NCI-H510A treated with DMSO at 0.1 percent for 48 hours (cell line): ENCODE measurements around the gene USP51.
"Not testable (repeated sequence)": the region's sequence is repeated elsewhere in the genome, so short reads cannot be mapped to it uniquely, and the experiment has no call there.

Experiments used
- DNase-seq: peaks from one replicate; lab custom pipeline; 2025; lab: John Stamatoyannopoulos, UW

Gene USP51

DNA sequence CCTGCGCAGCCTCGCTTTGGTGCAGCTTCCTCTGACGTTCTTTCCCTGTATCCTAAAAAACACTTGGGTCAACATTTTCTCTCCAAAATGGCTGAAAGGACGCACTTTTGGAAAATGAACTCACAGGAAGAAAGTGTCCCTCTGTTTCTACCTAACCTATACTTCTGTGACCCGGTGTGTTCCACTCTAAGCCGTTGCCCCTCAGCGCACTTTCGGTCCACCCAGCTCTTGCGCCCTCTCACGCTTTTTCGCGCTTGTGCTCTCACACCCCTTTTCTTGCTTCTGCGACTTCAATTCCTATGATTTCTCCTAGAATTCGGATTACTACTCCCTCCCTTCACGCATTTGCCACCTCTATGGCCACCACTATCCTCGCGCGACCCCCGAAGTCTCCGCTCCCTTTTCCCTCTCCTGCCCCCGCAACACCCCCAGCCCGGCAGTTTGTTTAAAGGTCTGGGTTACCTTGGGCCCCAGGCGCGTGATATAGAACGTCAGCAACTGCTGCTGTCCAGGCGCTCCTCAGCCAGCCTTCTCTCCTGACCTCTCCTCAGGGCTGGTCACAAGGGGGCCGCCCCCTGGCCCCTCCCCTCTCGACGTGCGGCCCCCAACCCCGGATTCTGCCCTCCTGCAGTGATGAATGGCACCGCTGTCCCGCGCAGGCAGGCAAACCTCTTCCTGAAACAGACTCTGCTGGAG is at the start of gene USP51:
USP51 (minus strand) TSS at position 535 of the 696 bp plus-strand sequence. CDS start 909 bp downstream, outside the sequence.
- no peak for DNase-seq

DNA sequence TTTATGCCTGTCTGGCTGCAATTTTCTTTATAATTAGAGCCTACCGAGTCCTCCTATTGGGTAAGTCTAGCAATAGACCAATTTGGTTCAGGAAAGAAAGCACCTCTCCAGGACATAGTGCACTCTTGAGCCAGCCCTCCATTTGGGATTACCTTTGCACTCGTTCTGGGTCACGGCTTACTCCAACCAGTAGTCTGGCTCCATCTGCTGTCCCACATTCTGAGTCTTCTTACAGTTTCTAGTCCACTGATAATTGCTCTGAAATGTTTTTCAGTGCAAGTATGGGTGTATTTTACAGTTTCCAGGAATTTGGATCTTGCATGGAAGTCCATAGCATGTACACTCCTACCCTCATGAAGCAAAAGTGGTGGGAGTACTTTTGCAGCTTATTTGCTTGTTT is 34.8 kb upstream of the USP51 start:
- DNase-seq = no peak

DNA sequence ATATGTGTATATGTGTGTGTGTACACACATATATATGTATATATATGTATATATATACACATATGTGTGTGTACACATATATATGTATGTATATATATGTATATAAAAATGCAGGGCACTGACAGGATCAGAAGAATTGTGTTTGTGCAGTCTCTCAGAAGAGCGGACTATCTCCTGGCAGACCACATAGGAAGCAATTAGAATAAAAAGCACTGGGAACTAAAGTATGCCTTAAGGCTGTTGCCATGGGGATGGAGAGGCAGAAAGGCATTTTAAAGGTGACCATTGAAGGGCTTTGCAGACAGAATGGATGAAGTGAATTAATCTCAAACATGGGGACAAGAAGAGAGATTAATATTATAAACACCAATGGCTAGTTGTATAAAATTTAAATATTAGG is 33.7 kb upstream of the USP51 start:
- no peak for DNase-seq

DNA sequence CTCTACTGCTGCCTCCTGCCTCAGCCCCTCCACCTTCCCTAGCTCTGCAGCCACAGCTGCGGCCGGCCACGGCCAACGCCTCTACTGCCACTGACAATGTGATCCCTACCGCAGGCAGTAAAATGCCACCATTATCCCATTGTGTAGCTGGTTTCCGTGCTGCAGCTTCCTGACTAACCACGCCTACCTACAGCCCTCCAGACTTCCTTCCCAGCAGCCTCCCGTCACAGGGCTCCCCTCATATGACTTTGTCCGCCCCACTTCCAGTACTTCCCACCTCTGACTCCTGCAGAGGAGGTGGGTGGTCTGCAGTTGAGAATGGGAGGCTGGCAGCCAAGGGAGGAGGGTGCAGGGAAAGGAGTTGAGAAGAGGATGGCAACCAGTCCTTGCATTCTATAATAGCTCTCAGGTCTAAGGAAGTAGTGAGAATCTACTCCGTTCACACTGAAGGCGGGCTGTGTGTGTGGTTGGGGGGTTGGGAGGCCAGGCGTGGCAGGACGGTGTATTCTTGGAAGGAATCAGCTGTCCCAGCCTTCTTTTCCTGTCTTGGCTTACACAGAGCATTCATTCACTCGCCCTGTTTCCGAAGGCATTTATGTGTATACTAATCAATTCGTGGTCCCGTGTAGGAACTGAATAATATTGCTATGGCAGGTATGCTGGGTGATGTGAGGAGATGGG is 33.1 kb upstream of the USP51 start:
- no peak for DNase-seq

DNA sequence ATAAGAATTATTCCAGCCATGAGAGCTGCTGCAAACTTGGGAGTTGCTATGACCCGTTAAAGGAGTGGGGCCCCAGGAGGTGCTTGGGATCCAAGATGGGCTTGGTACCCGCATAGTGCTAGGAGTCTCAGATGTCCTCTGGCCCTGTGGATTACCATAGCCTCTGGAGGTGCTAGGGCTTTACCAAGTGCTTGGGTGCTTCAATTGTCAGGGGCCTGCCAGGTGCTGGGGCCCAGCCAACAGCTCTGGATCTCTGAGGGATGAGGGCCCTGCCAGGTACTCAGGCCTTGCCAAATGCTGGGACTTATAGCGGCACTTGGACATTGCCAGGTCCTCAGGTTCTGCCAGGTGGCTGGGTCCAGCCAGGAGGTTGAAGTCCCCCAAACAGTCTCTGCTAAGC is 32.0 kb upstream of the USP51 start:
- no peak for DNase-seq

DNA sequence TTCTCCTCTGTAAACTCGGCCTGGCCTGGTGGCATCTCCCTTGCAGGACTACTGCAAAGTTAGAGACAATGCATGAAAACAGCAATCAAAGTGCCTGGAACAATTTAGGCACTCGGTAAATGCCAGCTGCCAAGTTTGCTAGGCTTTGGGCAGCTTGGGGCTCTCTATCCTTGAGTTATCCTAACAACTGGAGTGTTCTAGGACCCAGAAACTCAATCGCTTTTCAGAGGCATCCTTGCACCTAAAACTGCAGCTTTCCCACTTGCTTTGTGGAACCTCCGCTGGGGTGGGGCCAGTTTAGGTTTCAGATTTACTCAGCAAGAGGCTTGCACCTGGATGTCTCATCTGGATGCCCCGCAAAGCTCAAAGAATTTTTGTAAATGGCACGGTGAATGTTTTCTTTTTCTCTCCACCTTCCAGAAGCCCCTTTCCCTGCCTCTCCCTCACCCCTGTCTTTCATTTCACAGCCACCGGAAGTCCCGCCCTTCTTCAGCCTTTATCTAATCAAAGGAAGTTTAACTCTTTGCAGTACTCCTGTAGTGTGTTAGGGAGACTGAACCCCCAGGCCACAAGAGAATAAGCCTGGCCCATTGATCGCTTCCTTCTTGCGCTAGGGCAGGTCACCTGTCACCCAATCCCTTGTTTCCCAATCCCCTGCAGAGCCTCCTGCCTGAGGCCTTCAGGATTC is 27.3 kb upstream of the USP51 start:
- not testable (repeated sequence) for DNase-seq

DNA sequence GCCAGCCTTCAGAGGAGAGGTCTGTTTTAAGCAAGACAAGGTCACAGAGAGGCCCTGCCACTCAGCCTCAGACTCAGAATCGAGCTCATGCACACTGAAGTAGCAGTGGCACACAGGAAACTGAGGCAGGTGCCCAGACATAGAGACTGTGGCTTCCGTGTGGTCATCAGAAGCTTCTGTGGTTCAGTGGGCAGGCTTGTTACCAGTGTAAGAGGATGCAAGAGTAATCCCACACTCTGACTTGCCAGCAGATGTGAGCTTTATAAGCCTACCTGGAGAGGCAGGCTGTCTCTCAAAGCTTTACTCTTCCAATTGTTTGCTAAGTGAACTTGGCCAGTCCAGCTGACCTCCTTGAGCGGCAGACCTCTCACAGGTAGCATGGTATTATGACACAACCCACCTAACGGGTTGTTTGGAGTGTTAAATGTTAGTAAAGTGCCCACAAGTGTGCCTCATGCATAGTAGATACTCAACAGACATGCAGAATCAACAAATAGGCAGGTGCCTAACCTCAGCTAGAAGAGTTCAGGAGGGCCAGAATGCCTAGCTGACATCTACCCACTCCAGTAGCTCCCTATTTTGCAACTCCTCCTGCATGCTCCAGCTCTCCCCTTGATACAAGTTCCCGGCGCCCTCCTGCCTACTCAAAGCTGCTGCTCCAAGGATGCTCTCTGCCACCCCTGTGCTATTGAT is 23.5 kb upstream of the USP51 start:
- not testable (repeated sequence) for DNase-seq

DNA sequence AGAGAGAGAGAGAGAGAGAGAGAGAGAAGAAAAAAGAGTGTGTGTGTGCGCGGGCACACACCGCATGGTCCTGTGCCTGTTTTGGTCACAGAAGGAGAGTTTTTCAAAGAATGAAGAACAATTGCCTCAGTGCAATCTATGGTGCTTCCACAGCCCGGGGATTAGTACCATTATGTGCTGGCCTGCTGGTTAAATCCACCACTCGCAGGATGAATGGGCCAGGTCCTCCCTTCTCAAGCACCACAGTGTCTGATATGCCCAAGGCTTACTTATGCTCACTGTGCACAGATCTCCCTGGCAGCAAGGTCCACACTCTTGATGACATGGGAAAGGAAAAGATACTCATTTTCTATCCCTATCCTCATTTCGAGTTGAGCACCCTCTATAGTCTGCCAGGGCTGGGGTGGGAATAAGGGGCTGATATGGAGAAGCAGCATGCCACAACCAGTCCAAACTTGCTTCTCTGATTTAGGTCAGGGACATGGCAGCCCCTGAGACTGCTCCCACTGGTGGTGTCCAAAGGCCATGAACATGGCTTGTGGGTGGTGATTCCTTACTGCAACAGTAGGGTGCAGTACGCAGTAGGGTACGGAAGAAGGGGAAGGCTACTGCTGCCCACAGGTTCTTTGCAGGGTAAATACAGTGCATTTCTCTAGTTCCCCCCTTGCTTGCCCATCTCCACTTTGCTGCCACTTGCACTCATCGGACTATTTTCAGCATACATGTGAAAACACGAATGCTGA is 18.9 kb upstream of the USP51 start:
- not testable (repeated sequence) for DNase-seq

DNA sequence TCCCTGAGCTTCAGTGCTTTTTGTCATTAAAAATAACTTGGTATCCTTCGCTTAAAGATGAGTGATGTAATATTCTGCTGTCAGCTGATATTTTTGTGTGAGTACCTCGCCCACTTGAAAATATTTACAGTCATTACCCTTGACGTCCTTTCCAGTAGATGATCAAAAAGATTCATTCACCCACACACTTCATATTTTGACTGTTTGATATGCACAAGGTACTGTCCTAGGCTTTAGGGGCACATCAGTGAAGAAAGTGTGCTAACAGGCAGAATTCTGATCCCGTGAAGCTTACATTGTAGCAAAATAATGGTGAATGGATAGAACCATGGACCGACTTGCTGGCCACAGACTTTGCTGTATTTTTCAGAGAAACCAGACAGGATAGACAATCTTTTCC is 18.1 kb upstream of the USP51 start:
- not testable (repeated sequence) for DNase-seq

DNA sequence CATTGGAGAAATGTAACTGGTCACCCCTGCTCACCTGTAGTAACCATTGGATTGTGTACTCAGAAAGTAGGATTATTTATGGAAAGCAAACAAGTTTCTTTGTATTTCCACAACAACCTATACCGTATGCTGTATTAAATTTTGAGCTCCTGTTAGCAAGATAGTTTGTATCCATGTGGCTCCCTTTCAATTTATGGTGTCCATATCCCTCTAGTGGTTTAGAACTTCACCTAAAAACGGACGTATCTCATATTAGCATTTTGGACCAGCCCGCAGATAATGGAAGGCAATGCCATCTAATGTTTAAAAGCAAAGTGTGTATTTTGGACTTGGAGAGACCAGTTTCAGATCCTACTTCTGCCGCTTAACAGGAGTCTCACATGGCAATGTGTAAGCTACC is 17.4 kb upstream of the USP51 start:
- not testable (repeated sequence) for DNase-seq

DNA sequence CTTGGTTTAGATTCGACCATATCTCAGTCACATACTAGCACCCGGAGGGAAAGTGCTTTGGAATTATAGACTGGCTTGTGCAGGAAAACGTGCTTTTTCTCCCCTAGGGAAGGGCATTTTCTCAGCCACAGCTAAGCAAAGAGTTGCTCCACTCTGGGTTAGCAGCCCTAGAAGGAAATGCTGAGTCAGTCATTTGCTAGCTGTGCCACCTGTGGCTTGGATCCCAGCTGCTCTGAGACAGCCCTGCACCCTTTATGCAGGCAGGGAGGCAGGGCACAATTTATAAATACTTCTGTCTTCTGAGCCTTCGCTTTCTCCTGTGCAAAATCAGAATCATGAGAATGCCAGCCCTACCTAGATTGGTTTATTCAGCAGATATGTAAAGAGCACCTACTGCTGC is 1.3 kb upstream of the USP51 start:
- DNase-seq = no peak

DNA sequence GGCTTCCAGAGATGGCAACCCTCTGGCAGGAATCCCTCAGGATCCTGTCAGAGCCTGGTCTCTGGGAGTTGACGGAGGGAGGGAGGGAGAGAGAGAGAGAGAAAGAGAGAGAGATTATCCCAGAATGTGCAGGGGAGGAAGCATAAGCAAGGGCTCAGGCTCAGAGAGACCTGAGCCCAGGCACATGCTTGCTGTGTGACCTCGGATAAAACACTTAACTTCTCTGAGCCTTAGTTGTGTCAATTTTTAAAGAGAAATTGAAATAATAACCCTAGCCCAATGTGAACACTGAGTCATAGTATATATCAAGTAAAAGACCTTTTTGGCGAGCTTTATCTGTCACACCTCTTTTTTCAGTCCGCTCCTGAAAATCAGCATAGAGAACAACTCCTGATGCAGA is 473 bp upstream of the USP51 start:
- no peak for DNase-seq

DNA sequence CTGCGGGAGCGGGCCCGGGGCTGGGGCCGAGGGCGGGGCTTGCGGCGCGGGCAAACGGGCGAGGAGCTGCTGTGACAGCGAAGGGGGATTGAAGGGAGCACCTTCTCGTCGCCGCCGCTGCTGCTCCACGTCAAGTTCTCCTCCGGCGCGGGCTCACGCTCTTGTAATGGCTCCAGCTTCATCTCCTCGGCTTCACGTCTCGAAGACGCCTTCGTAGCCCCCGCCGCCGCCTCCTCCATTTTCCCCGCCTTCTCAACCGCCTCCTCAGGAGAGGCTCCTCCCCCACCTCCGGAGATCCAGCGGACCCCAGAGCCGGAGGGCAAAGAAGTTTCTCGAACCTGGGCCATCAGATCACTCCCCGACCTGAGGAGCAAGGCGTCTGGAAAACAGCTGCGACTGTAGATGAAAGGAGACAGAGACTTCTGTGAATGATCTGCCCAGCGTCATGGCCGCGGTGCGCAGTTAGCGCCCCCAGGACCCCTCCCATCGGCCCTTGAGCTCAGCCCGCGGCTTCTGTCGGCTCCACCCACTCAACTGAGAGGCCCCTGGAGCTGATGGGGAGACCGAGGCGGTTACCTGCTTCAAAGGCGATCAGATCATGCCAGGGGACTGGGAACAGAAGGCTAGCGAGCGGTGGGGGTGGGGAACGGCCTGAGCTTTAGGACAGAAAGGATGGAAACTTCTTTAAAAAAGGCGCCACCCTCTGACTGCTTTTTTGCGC is 895 bp downstream of the USP51 start:
- DNase-seq = peak; percentile 50

DNA sequence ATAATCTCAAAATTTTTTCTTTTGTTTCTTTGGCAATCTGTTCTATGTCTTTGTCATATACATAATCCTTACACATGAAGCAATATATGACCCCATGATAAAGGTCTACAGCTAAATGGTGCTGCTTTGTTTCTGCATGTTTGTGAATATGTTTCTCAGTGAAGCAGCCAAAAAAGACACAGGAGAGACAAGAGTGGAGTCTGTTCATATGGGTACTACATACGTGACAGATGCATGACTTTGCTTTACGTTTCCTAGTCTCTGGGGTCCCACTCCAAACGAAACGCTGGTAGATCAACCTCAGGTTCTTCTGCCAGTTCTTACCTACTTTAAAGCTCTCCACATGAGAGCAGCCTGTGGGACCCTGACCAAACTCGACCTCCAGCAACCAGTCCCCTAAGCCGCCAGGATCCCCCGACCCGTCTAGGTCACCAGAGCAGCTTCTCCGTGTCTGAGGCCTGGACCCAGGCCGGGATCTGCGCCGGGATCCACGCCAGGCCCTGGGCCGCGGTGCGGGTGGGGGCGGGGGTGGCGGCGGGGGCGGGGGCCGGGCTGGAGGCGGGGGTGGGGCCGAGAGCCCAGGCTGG is 1.5 kb downstream of the USP51 start:
- no peak for DNase-seq

DNA sequence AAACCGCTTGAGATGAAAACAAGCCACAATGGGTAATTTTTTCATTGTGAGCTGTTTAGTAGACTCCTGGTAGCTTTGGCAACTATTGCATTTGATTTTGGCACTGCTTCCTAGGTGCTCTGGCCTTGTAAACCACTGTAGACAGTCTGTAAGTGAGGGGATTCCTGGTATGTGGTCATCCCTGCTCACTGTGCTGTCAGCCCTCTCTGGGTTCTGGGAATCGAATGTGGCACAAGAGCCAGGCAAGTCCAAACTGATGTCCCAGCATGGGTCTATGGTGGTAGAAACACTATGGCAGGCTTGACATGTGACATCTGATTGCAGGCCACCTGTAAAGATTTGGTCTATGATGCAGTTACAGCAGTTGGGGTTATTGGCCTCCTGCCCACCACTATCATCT is 2.5 kb downstream of the USP51 start:
- DNase-seq = no peak

DNA sequence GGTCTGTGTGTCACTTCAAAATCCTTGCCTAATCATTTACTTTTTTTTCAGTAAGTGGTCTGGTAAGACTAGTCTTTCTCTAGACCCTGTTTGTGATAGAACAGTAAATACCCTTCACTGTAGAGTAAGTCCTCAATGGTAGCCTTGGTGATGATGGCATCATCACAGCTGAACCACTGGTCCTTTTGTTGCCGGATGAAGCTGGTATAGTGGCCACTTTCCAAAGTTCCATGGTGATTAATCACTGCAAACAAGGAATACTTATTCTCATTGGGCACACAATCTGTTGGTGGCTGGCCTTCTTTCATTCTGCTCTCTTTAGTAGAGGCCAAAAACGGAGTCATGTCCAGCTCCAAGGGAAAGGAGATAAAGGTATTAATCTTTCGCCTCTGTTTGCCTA is 2.9 kb downstream of the USP51 start:
- DNase-seq = no peak

DNA sequence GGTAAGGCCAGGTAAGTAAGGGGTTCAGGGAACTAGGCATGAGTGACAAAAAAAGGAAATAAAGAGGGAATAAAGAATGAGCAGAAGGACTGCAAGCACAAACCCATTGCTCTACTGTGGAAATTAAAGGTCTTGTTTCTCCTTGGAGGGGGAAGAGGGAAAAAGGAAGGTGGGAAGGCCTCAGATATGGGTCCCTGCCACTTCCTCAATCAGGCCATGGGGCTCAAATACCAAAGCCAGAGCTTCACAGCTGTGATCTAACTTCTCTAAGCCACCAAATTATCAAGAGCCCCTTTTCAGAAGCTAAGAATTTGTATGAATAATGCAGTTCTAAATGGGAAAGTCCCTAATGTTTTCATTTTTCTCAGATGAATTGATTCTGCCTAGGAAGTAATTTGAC is 4.7 kb downstream of the USP51 start:
- no peak for DNase-seq

DNA sequence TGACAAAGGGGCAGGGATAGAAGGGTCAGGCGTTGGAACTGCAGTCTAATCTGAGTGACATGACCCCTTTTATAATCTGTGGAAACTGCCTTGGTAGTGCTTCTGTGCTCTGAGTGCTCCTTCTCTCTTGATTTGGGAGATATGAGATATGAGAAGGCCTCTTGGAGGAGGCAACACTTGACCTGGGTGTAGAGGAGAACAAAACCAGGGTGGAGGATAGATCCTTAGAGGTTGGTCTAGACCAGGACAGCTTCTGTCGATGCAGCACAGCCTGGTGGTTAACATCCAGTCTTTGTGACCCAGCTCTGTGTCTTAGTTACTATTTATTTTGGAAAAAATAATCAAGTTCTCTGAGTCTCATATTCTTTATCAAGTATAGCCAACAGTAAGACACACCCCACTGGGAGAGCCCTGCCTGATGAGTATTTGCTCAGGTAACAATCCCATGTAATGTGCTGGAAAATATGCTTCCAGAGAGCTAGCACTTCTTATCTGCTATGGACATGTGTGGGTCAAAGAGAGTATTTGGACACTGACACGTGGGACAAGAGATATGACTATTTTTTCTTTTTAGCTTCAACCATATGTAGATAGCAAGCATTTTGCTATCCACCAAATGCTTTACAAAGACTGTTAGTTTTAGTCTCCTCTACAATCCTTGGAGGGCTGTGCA is 9.1 kb downstream of the USP51 start:
- DNase-seq = no peak

DNA sequence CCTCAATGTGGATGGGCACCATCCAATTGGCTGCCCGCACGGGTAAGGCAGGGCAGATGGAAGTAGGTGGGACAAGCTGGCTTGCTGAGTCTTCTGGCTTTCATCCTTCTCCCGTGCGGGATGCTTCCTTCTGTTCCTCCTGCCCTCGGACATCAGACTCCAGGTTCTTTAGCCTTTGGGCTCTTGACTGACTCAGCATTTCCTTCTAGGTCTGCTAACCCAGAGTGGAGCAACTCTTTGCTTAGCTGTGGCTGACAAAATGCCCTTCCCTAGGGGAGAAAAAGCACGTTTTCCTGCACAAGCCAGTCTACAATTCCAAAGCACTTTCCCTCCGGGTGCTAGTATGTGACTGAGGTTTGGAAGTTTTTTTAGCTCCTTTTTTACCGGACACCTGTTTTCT is 9.7 kb downstream of the USP51 start:
- not testable (repeated sequence) for DNase-seq

DNA sequence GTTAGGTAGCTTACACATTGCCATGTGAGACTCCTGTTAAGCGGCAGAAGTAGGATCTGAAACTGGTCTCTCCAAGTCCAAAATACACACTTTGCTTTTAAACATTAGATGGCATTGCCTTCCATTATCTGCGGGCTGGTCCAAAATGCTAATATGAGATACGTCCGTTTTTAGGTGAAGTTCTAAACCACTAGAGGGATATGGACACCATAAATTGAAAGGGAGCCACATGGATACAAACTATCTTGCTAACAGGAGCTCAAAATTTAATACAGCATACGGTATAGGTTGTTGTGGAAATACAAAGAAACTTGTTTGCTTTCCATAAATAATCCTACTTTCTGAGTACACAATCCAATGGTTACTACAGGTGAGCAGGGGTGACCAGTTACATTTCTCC is 23.9 kb downstream of the USP51 start:
- DNase-seq = not testable (repeated sequence)
